A673 (cell line): ENCODE measurements around the gene ANKRD23. TPM values are rescaled to one million over a fixed set of nuclear protein-coding genes. Genes with fewer than 3 reads are reported as not detected.

Experiments used
- BruUV-seq: library from RNA; stranded (reverse); fragments of 400-500 nt; replicated peaks from 2 replicates; lab custom pipeline; 2021; lab: Mats Ljungman, UMichigan
- CTCF ChIA-PET: fragments of 300-600 bp; sonication (Branson Sonifier 250); formaldehyde crosslinking; loops from one replicate; lab custom pipeline; 2022; ENCODE audit warnings: antibody characterized with exemption; lab: Charles Lee
- POLR2A ChIA-PET: fragments of 300-600 bp; sonication (Branson Sonifier 250); formaldehyde crosslinking; loops from one replicate; lab custom pipeline; 2022; ENCODE audit warnings: antibody characterized with exemption; ENCODE audit not compliant: low non-redundant PET; lab: Charles Lee
- DNase-seq: peaks from one replicate; pipeline ENCODE4 v3.0.0-alpha.2; 2015; ENCODE audit warnings: low spot score
- H3K27ac ChIP-seq: fragments of 200-600 bp; sonication (generic); 2 replicates; pipeline ENCODE4 v1.5.1; 2016; ENCODE audit warnings: mixed run types, low read depth, mild to moderate bottlenecking, mixed read lengths, antibody characterized with exemption, low read length; ENCODE audit not compliant: poor library complexity, severe bottlenecking
- H3K27me3 ChIP-seq: fragments of 200-600 bp; sonication (generic); replicated peaks from 2 replicates; pipeline ENCODE4 v1.6.1; 2017; ENCODE audit warnings: mixed run types, low read depth, mild to moderate bottlenecking, mixed read lengths, antibody characterized with exemption, low read length; ENCODE audit not compliant: insufficient read depth, poor library complexity
- H3K36me3 ChIP-seq: fragments of 200-600 bp; sonication (generic); 2 replicates; pipeline ENCODE4 v1.6.1; 2016; ENCODE audit warnings: mixed run types, mild to moderate bottlenecking, mixed read lengths, antibody characterized with exemption, low read length; ENCODE audit not compliant: insufficient read depth, poor library complexity, severe bottlenecking
- H3K4me1 ChIP-seq: fragments of 200-600 bp; sonication (generic); 2 replicates; pipeline ENCODE4 v1.6.1; 2017; ENCODE audit warnings: mixed run types, mild to moderate bottlenecking, mixed read lengths, antibody characterized with exemption, low read length; ENCODE audit not compliant: insufficient read depth, poor library complexity, severe bottlenecking
- H3K4me3 ChIP-seq: fragments of 200-600 bp; sonication (generic); 2 replicates; pipeline ENCODE4 v1.5.1; 2016; ENCODE audit warnings: low read depth, mixed run types, mild to moderate bottlenecking, mixed read lengths, low read length; ENCODE audit not compliant: poor library complexity, severe bottlenecking
- H3K9me3 ChIP-seq: fragments of 200-600 bp; sonication (generic); 2 replicates; pipeline ENCODE4 v1.6.1; 2016; ENCODE audit warnings: mixed run types, low read depth, mild to moderate bottlenecking, mixed read lengths, antibody characterized with exemption, low read length; ENCODE audit not compliant: poor library complexity, severe bottlenecking
- EZH2 ChIP-seq: fragments of 200-600 bp; sonication (generic); IDR thresholded peaks from 2 replicates; pipeline ENCODE4 v1.6.1; 2017; ENCODE audit warnings: borderline replicate concordance, low read depth, mild to moderate bottlenecking, mixed read lengths, antibody characterized with exemption, low read length; ENCODE audit not compliant: poor library complexity, severe bottlenecking
- intact Hi-C: fragments of 100-400 bp; cut with micrococcal nuclease; formaldehyde crosslinking; loops from one replicate; pipeline ENCODE4 v1.10.0; 2022; ENCODE audit not compliant: unreplicated experiment
- total RNA-seq: library from RNA; stranded (reverse); gene quantifications from 2 replicates; pipeline ENCODE4 v1.2.3, GENCODE V29; 2021
- TF ChIP-seq, protein P1 (sequence below): fragments of 300-800, 200-600 bp; sonication (generic); conservative IDR thresholded peaks from 2 replicates; pipeline ENCODE4 v1.5.1; 2017; ENCODE audit warnings: low read depth, mild to moderate bottlenecking, antibody characterized with exemption, low read length, moderate library complexity, mixed read lengths

The ANKRD23 gene
- total RNA-seq, 1 experiment from 2014 or later = 6.2 TPM

- no TSS peak for BruUV-seq
- ChIA-PET POLR2A (interaction anchor here (0.6 kb wide), 1 partner anchor 27 kb away, joined by 21 read pairs; no protein-coding TSS in a partner anchor), CTCF (no interaction called here)
- Histone ChIP-seq H3K27me3 (no peaks in the 10 kb centered on the region), H3K4me1 (no peaks in the 10 kb centered on the region), H3K27ac (no peak overlapping the region), H3K9me3 (no peaks in the 10 kb centered on the region), H3K4me3 (no peak overlapping the region), H3K36me3 (no peaks in the 10 kb centered on the region)
- intact Hi-C loops = no loop called here
- no peak for DNase-seq
- TF ChIP-seq EZH2 = no peak
- TF ChIP-seq, protein P1, sequence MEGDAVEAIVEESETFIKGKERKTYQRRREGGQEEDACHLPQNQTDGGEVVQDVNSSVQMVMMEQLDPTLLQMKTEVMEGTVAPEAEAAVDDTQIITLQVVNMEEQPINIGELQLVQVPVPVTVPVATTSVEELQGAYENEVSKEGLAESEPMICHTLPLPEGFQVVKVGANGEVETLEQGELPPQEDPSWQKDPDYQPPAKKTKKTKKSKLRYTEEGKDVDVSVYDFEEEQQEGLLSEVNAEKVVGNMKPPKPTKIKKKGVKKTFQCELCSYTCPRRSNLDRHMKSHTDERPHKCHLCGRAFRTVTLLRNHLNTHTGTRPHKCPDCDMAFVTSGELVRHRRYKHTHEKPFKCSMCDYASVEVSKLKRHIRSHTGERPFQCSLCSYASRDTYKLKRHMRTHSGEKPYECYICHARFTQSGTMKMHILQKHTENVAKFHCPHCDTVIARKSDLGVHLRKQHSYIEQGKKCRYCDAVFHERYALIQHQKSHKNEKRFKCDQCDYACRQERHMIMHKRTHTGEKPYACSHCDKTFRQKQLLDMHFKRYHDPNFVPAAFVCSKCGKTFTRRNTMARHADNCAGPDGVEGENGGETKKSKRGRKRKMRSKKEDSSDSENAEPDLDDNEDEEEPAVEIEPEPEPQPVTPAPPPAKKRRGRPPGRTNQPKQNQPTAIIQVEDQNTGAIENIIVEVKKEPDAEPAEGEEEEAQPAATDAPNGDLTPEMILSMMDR = no peak
Observed at GRCh38 chr2:96792772-96793749, 50.8 kb downstream of the ANKRD23 start.

DNA sequence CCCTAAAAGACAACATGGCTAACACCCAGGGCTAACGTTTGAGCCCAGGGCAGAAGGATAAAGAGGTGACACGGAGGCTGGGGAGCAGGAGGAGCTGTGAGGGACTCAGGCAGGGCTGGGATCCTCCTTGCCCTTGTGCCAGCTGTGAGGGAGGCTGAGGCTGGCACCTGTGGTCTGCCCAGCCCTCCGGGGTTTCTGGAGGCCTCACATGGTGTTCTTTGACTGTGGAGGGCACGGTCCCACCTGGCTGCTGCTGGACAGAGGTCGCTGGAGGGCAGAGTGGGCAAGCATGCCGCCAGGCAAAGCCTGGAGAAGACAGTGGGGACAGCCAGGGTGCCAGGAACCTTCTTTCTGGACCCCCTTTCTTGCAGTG, 54.6 kb downstream of the ANKRD23 start:
- H3K4me1 ChIP-seq = no peaks in the 10 kb centered on the region
- intact Hi-C loops = no loop called here
- no TSS peak for BruUV-seq
- no peaks in the 10 kb centered on the region for H3K9me3 ChIP-seq
- no peaks in the 10 kb centered on the region for H3K27me3 ChIP-seq
- H3K27ac ChIP-seq = no peak overlapping the region
- CTCF ChIA-PET = no interaction called here
- no peak for DNase-seq
- TF ChIP-seq EZH2 = no peak
- TF ChIP-seq, protein P1 = no peak
- POLR2A ChIA-PET = no interaction called here
- no peak overlapping the region for H3K4me3 ChIP-seq
- no peaks in the 10 kb centered on the region for H3K36me3 ChIP-seq

DNA sequence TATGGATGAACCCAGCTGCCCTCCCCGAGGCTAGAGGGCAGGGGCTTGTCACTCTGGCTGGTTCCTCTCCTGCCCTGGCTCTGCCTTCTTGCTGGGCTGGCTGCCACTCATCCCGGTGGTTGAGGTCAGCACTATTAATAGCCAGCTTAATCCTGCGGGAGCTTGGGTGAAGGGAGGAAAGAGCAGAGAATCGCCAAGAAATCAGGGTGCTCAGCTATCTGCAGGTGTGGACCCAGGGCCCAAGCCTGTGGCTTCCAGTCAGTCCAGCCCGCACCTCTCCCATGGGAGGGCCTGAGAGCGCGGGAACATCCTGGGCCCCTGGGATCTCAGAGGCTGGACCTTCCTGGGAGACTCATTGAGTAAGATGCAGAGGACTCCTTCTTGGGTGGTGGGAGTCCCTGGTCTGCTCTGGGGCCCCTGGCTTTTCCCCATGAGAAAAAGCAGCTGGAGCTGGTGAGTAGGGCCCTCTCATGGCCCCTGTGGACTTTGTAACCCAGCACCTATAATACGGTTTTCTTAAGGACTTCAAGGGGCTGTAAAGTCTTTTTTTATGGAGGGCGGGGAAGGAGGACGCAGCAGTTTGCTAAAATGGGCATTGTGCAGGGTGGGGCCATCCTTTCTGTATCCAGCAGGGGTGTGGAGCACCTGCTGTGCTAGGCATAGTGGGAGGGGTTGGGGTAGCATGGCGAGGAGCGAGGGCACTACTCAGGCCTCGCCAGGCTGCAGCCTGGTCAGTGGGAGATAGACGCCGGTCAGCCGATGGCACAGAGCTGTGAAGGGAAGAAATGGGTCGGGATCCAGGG, 55.2 kb downstream of the ANKRD23 start:
- Histone ChIP-seq H3K27ac (no peak overlapping the region), H3K9me3 (no peaks in the 10 kb centered on the region), H3K27me3 (no peaks in the 10 kb centered on the region), H3K4me1 (no peaks in the 10 kb centered on the region), H3K36me3 (no peaks in the 10 kb centered on the region), H3K4me3 (no peak overlapping the region)
- no peak for TF ChIP-seq EZH2
- TF ChIP-seq, protein P1 = no peak
- no peak for DNase-seq
- BruUV-seq = no TSS peak
- ChIA-PET CTCF (no interaction called here), POLR2A (no interaction called here)
- intact Hi-C loops = no loop called here
